ENCODE measurements around the gene HS6ST3.

HS6ST3 gene

DNA sequence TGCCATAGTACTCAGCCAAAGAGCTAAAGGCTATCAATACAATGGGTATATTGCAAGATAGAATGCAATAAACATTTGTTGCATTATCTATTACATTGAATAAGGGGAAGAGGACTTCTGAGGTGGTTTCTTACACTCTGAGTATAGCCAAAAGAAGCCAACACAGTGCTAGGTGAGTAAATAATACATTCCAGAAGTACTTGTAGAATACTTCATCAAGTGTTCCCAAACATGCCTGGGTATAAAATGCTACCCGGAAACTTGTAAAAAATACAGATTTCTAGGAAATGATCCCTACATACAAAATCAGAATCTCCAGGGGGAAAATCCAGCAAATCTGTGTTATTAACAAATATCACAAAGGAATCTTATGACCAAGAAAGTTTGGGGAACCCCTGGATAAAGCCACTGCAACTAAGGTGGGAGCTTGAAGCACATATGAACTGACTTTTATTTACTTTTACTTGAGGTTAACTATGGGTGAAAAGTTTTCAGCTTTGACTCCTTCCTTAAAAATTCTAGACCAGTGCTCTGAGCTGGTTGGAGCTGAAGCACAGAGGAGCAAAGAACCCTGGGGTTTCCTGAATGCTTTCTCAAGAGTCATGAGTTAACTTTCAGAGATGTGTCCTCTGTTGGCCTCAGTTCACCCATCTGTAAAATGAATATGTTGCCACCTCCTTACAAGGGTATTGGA, 768.4 kb downstream of the HS6ST3 start:
- DNase-seq = no peak

DNA sequence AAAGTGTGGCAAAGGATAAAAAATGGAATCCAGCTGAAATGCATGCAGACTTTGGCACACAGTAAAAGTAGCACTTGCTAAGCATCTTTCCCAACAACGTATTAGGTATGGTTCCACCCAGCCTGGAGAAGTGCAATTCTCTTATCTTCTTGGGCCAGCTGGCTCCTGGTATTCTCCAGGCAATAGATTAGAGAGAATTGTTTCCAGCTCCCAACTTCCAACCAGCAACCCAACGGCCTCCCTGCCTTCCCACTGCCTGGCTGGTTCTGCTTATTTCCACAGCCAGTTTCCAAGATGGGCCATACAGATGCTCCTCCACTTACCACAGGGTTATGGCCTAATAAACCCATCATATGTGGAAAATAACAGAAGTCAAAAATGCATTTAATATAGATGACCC, 771.0 kb downstream of the HS6ST3 start:
- DNase-seq = no peak

DNA sequence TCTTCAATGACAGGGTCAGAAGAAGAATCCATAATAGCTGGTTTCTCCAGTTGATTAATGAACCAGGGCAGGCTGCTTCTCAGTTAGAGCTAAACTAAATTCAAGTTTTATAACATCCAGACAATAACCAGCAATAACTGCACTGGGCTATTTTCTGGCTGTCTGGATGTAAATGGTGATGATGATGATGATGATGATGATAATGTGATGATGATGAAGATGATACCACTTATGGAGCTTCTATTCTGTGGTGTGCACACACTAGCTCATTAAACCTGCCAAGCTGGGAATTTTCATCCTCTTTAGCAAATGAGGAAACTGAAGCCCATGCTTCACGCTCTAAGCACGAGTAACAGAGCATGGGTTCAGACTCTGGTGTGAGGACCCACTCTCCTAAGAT, 772.2 kb downstream of the HS6ST3 start:
- no peak for DNase-seq

DNA sequence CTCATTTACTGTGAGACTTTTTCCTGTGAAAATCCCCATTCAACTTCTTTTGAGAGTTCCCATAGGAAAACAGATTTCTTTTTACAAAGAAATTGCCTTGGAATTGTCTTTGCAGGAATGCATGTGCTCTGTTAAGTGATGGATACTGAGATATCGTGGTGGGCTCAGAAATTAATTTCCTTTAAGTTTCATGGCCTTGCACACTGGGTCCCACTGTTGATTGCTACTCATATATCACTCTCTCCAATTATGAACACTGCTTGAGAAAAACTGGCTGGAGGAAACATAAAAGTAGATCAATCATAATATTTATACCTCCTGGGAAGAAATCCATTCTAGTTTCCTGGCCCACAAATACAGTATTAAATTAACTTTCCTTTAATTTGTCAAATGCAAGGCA, 773.1 kb downstream of the HS6ST3 start:
- no peak for DNase-seq

DNA sequence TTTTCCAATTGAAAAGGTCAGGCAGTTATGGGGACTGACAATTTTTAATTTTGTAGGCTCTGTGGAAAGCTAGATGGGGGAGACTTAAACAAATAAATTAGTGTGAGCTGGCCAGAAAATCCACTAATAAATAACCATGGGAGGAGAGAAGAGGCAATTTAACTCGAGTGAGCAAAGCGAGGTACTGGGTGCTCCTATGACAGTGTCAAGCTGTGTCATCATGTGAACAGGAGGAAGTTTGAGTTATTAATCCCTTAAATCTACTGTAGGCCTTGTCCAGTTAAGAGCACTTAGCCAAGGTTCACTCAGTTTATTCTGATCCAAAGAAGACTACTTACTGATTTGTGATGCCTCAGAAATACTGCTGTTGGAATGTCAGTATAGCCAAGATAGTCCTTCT, 781.6 kb downstream of the HS6ST3 start:
- no peak for DNase-seq

DNA sequence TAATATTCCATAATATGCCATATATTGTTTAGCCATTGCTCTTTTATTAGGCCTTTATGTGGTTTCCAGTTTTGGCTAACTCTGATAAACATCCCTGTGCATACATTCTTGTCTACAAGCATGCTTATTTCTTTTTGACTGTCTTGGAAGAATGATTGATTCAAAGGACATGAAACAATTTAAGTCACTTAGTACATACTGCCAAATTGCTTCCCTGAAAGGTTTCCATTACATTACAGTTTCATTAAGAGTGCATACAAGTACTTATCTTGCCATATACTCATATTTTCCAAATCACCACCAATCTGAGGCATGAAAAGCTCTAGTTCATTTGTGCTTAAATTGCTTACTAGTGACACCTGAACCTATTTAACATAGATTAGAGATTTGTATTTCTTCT, 790.5 kb downstream of the HS6ST3 start:
- DNase-seq = no peak

Measured in T1000 (cell line).